Keratinocyte (primary cell): ENCODE data around the gene LMOD2.

ENCODE experiments used
- EZH2 ChIP-seq: IDR thresholded peaks from one replicate; pipeline ENCODE4 v1.6.1; 2012; ENCODE audit warnings: inconsistent platforms, mild to moderate bottlenecking, low read length, moderate library complexity
- TF ChIP-seq, protein P1 (sequence below), 3 experiments: IDR thresholded peaks in 1 of 3; conservative IDR thresholded peaks in 1 of 3; optimal IDR thresholded peaks in 1 of 3; 2 replicates in 2 of 3; 3 replicates in 1 of 3; pipeline versions ENCODE3 to v1.5.1; 2011; ENCODE audit warnings: low read length in 3 of 3, mild to moderate bottlenecking in 3 of 3, moderate library complexity in 2 of 3, control low read depth in 1 of 3, inconsistent platforms in 1 of 3; ENCODE audit not compliant: insufficient read depth in 2 of 3; ENCODE audit errors: extremely low read depth in 1 of 3

- TF ChIP-seq, protein P1, sequence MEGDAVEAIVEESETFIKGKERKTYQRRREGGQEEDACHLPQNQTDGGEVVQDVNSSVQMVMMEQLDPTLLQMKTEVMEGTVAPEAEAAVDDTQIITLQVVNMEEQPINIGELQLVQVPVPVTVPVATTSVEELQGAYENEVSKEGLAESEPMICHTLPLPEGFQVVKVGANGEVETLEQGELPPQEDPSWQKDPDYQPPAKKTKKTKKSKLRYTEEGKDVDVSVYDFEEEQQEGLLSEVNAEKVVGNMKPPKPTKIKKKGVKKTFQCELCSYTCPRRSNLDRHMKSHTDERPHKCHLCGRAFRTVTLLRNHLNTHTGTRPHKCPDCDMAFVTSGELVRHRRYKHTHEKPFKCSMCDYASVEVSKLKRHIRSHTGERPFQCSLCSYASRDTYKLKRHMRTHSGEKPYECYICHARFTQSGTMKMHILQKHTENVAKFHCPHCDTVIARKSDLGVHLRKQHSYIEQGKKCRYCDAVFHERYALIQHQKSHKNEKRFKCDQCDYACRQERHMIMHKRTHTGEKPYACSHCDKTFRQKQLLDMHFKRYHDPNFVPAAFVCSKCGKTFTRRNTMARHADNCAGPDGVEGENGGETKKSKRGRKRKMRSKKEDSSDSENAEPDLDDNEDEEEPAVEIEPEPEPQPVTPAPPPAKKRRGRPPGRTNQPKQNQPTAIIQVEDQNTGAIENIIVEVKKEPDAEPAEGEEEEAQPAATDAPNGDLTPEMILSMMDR (optimal IDR thresholded peaks at IDR 0.05 in 1 of 3, IDR thresholded peaks at IDR 0.05 in 1 of 3, conservative IDR thresholded peaks at IDR 0.05 in 1 of 3; ENCODE audit: extremely low read depth in 1 of 3, insufficient read depth in 2 of 3, low read length in 3 of 3), result no peak
- TF ChIP-seq EZH2, result no peak
These were observed 13.8 kb upstream of the LMOD2 start for GRCh38 chr7:123641901-123642300.
